GM18909 (cell line): Measurements from ENCODE around the gene HAUS3.

Experiments
- ATAC-seq: cut with Tn5 transposase; IDR thresholded peaks from one replicate; pipeline ENCODE4 v1.9.1; 2021; ENCODE audit warnings: mild to moderate bottlenecking; ENCODE audit not compliant: unreplicated experiment, poor library complexity

HAUS3 gene

GRCh38 chr4:2252530-2253091, 10.7 kb upstream of the HAUS3 start:
- ATAC-seq = no peak

GRCh38 chr4:2251795-2252529, 10.0 kb upstream of the HAUS3 start:
- no peak for ATAC-seq

- ATAC-seq = no peak
Observed at GRCh38 chr4:2251073-2251794, 9.3 kb upstream of the HAUS3 start.

- ATAC-seq = no peak
Observed at GRCh38 chr4:2250357-2251072, 8.6 kb upstream of the HAUS3 start.

- ATAC-seq = no peak
Observed at GRCh38 chr4:2249526-2250356, 7.8 kb upstream of the HAUS3 start.

- no peak for ATAC-seq
Observed at GRCh38 chr4:2248821-2249261, 6.9 kb upstream of the HAUS3 start.

GRCh38 chr4:2248044-2248780, 6.3 kb upstream of the HAUS3 start:
- no peak for ATAC-seq

- no peak for ATAC-seq
Observed at GRCh38 chr4:2247128-2248043, 5.5 kb upstream of the HAUS3 start.

- no peak for ATAC-seq
Observed at GRCh38 chr4:2246384-2247127, 4.6 kb upstream of the HAUS3 start.

- no peak for ATAC-seq
Observed at GRCh38 chr4:2245787-2246275, 3.9 kb upstream of the HAUS3 start.

GRCh38 chr4:2245057-2245786, 3.3 kb upstream of the HAUS3 start:
- ATAC-seq = no peak

- no peak for ATAC-seq
Observed at GRCh38 chr4:2243681-2244380, 1.9 kb upstream of the HAUS3 start.

GRCh38 chr4:2241003-2241402, 918 bp downstream of the HAUS3 start:
- no peak for ATAC-seq

- ATAC-seq = no peak
Observed at GRCh38 chr4:2236944-2237666, 4.8 kb downstream of the HAUS3 start.

- no peak for ATAC-seq
Observed at GRCh38 chr4:2231082-2231481, 10.8 kb downstream of the HAUS3 start.

GRCh38 chr4:2226261-2226660, 15.7 kb downstream of the HAUS3 start:
- no peak for ATAC-seq
